Measurements from ENCODE around the gene FOXA3. TPM values are rescaled to one million over a fixed set of nuclear protein-coding genes. Genes with fewer than 3 reads are reported as not detected.

FOXA3 gene
- total RNA-seq, 1 experiment from 2014 or later, result 15.3 TPM

DNA sequence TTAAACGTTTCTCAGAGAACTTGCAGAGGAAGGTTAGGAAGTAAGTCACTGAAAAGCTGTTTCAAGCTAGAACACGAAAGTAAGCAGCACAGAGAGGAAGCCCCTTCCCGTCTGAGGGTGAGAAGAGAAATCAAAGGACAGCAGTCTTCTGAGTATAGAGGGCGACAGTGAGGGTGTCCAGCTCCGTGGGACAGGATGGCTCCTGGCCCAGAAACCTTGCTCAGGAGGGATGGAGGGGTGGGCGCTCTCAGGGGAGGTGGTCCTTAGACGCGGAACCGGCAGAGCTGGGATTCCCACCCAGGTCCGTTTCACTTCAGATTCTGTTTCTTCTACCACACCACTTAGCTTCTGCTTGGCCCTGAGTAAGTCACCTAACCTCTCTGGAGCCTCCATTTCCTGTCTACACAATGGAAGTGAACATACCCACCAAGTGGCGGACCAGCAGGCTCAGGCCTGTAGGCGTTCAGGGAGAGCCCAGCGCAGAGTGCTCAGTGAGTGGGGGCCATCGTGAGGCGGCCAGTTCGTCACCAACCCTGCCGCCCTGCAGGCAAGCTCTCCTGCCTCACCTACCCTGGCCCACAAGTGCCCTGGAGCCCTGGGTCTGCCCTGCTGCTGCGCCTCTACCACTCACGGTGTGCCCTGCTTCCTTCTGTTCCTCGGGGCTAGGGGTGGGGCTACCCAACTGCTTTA, 43.6 kb upstream of the FOXA3 start:
- POLR2A ChIA-PET, result no interaction called here
- DNase-seq, result no peak
- no peaks in the 10 kb centered on the region for H3K27me3 ChIP-seq (replicated peaks; ENCODE audit: control insufficient read depth, insufficient read depth, low read length)
- no TSS peak for BruUV-seq (replicated peaks)
- CTCF ChIA-PET, result interaction anchor here (0.6 kb wide), 1 partner anchor 50 kb away, joined by 3 read pairs; no protein-coding TSS in a partner anchor
- no peak for TF ChIP-seq CTCF (IDR thresholded peaks at IDR 0.05; ENCODE audit: insufficient read depth in 1 of 2, low read depth in 1 of 2, low read length in 1 of 2, severe bottlenecking in 1 of 2, unreplicated experiment in 1 of 2)
- Mint-ChIP-seq H3K27ac (ENCODE audit: unreplicated experiment) (no peak overlapping the region), H3K4me3 (ENCODE audit: unreplicated experiment) (no peak overlapping the region), H3K9me3 (ENCODE audit: unreplicated experiment) (no peaks in the 10 kb centered on the region), H3K36me3 (ENCODE audit: insufficient read depth, unreplicated experiment) (peaks cover 69% of the 10 kb centered on the region), H3K27me3 (ENCODE audit: insufficient read depth, unreplicated experiment) (no peaks in the 10 kb centered on the region), H3K4me1 (ENCODE audit: low read depth, unreplicated experiment) (peaks cover 14% of the 10 kb centered on the region)
- H3K36me3 ChIP-seq (ENCODE audit: control insufficient read depth, insufficient read depth, low read length), result peaks cover 4% of the 10 kb centered on the region
- peaks cover 6% of the 10 kb centered on the region; the same call in 1 of the 2 replicates for H3K4me1 ChIP-seq
- H3K9me3 ChIP-seq, result no peaks in the 10 kb centered on the region
- intact Hi-C loops (cut with micrococcal nuclease; ENCODE audit: unreplicated experiment), result no loop called here
- H3K4me3 ChIP-seq (ENCODE audit: low read depth, low read length), result no peak overlapping the region

GRCh38 chr19:45821103-45821521, 43.0 kb upstream of the FOXA3 start:
- Mint-ChIP-seq H3K27ac (ENCODE audit: unreplicated experiment) (no peak overlapping the region), H3K4me3 (ENCODE audit: unreplicated experiment) (no peak overlapping the region), H3K9me3 (ENCODE audit: unreplicated experiment) (no peaks in the 10 kb centered on the region), H3K4me1 (ENCODE audit: low read depth, unreplicated experiment) (peaks cover 14% of the 10 kb centered on the region), H3K27me3 (ENCODE audit: insufficient read depth, unreplicated experiment) (no peaks in the 10 kb centered on the region), H3K36me3 (ENCODE audit: insufficient read depth, unreplicated experiment) (peaks cover 71% of the 10 kb centered on the region)
- H3K4me1 ChIP-seq, result peaks cover 6% of the 10 kb centered on the region; the same call in 1 of the 2 replicates
- intact Hi-C loops (cut with micrococcal nuclease; ENCODE audit: unreplicated experiment), result no loop called here
- H3K27me3 ChIP-seq (replicated peaks; ENCODE audit: control insufficient read depth, insufficient read depth, low read length), result no peaks in the 10 kb centered on the region
- H3K9me3 ChIP-seq, result no peaks in the 10 kb centered on the region
- ChIA-PET CTCF (interaction anchor here (0.6 kb wide), 1 partner anchor 221 kb away, joined by 7 read pairs; no protein-coding TSS in a partner anchor), POLR2A (no interaction called here)
- TF ChIP-seq CTCF (IDR thresholded peaks at IDR 0.05; ENCODE audit: insufficient read depth in 1 of 2, low read depth in 1 of 2, low read length in 1 of 2, severe bottlenecking in 1 of 2, unreplicated experiment in 1 of 2), result no peak
- no peak overlapping the region for H3K4me3 ChIP-seq (ENCODE audit: low read depth, low read length)
- peaks cover 4% of the 10 kb centered on the region for H3K36me3 ChIP-seq (ENCODE audit: control insufficient read depth, insufficient read depth, low read length)
- no TSS peak for BruUV-seq (replicated peaks)
- DNase-seq, result no peak

- Histone ChIP-seq H3K27me3 (replicated peaks; ENCODE audit: control insufficient read depth, insufficient read depth, low read length) (no peaks in the 10 kb centered on the region), H3K4me1 (peaks cover 6% of the 10 kb centered on the region; the same call in 1 of the 2 replicates), H3K36me3 (ENCODE audit: control insufficient read depth, insufficient read depth, low read length) (peaks cover 4% of the 10 kb centered on the region), H3K9me3 (no peaks in the 10 kb centered on the region), H3K4me3 (ENCODE audit: low read depth, low read length) (no peak overlapping the region)
- no peak overlapping the region for H3K4me3 Mint-ChIP-seq (ENCODE audit: unreplicated experiment)
- no peak for DNase-seq
- H3K27me3 Mint-ChIP-seq (ENCODE audit: insufficient read depth, unreplicated experiment), result no peaks in the 10 kb centered on the region
- no peak for TF ChIP-seq CTCF (IDR thresholded peaks at IDR 0.05; ENCODE audit: insufficient read depth in 1 of 2, low read depth in 1 of 2, low read length in 1 of 2, severe bottlenecking in 1 of 2, unreplicated experiment in 1 of 2)
- BruUV-seq (replicated peaks), result no TSS peak
- ChIA-PET CTCF (interaction anchor here (0.6 kb wide), 1 partner anchor 220 kb away, joined by 7 read pairs; no protein-coding TSS in a partner anchor), POLR2A (no interaction called here)
- intact Hi-C loops (cut with micrococcal nuclease; ENCODE audit: unreplicated experiment), result no loop called here
- peaks cover 14% of the 10 kb centered on the region for H3K4me1 Mint-ChIP-seq (ENCODE audit: low read depth, unreplicated experiment)
- H3K36me3 Mint-ChIP-seq (ENCODE audit: insufficient read depth, unreplicated experiment), result peaks cover 75% of the 10 kb centered on the region
- no peak overlapping the region for H3K27ac Mint-ChIP-seq (ENCODE audit: unreplicated experiment)
- no peaks in the 10 kb centered on the region for H3K9me3 Mint-ChIP-seq (ENCODE audit: unreplicated experiment)
These were observed 42.6 kb upstream of the FOXA3 start for GRCh38 chr19:45821570-45821969.
